ENCODE results near the gene PPP3CA.
"Not testable (repeated sequence)": the region's sequence is repeated elsewhere in the genome, so short reads cannot be mapped to it uniquely, and the experiment has no call there.

The PPP3CA gene

GRCh38 chr4:101008503-101008902 is 338.8 kb downstream of the PPP3CA start:
- TF ChIP-seq, protein P1, sequence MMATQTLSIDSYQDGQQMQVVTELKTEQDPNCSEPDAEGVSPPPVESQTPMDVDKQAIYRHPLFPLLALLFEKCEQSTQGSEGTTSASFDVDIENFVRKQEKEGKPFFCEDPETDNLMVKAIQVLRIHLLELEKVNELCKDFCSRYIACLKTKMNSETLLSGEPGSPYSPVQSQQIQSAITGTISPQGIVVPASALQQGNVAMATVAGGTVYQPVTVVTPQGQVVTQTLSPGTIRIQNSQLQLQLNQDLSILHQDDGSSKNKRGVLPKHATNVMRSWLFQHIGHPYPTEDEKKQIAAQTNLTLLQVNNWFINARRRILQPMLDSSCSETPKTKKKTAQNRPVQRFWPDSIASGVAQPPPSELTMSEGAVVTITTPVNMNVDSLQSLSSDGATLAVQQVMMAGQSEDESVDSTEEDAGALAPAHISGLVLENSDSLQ (IDR thresholded peaks at IDR 0.05) = no peak
- TF ChIP-seq FOXK2 (IDR thresholded peaks at IDR 0.05) (no peak), FOXA1 (IDR thresholded peaks at IDR 0.05) (no peak), SUZ12 (IDR thresholded peaks at IDR 0.05) (no peak), FOXM1 (IDR thresholded peaks at IDR 0.05; ENCODE audit: borderline replicate concordance) (no peak), ARNT (IDR thresholded peaks at IDR 0.05) (no peak), BHLHE40 (IDR thresholded peaks at IDR 0.05; ENCODE audit: borderline replicate concordance) (no peak), ELF4 (IDR thresholded peaks at IDR 0.05) (no peak), ZNF384 (IDR thresholded peaks at IDR 0.05) (no peak), HDGF (IDR thresholded peaks at IDR 0.05; ENCODE audit: borderline replicate concordance) (no peak), L3MBTL2 (conservative IDR thresholded peaks at IDR 0.05) (no peak), TARDBP (IDR thresholded peaks at IDR 0.05) (no peak), CTBP1 (IDR thresholded peaks at IDR 0.05; ENCODE audit: borderline replicate concordance) (no peak), SP1 (IDR thresholded peaks at IDR 0.05) (no peak), NFRKB (IDR thresholded peaks at IDR 0.05) (no peak), LEF1 (IDR thresholded peaks at IDR 0.05; ENCODE audit: borderline replicate concordance) (no peak)
- ChIA-PET POLR2A (no interaction called here), CTCF (no interaction called here)
- no peak for DNase-seq (ENCODE audit: extremely low spot score)

GRCh38 chr4:101005659-101006058 is 341.7 kb downstream of the PPP3CA start:
- no peak for TF ChIP-seq ZNF384 (IDR thresholded peaks at IDR 0.05)
- no peak for TF ChIP-seq TARDBP (IDR thresholded peaks at IDR 0.05)
- TF ChIP-seq L3MBTL2 (conservative IDR thresholded peaks at IDR 0.05) = no peak
- TF ChIP-seq SP1 (IDR thresholded peaks at IDR 0.05) = no peak
- TF ChIP-seq ARNT (IDR thresholded peaks at IDR 0.05) = no peak
- no peak for TF ChIP-seq BHLHE40 (IDR thresholded peaks at IDR 0.05; ENCODE audit: borderline replicate concordance)
- TF ChIP-seq, protein P1 (IDR thresholded peaks at IDR 0.05) = no peak
- no peak for TF ChIP-seq FOXM1 (IDR thresholded peaks at IDR 0.05; ENCODE audit: borderline replicate concordance)
- no peak for TF ChIP-seq CTBP1 (IDR thresholded peaks at IDR 0.05; ENCODE audit: borderline replicate concordance)
- no peak for TF ChIP-seq NFRKB (IDR thresholded peaks at IDR 0.05)
- no peak for TF ChIP-seq FOXK2 (IDR thresholded peaks at IDR 0.05)
- TF ChIP-seq LEF1 (IDR thresholded peaks at IDR 0.05; ENCODE audit: borderline replicate concordance) = no peak
- no peak for TF ChIP-seq FOXA1 (IDR thresholded peaks at IDR 0.05)
- TF ChIP-seq HDGF (IDR thresholded peaks at IDR 0.05; ENCODE audit: borderline replicate concordance) = no peak
- TF ChIP-seq ELF4 (IDR thresholded peaks at IDR 0.05) = no peak
- TF ChIP-seq SUZ12 (IDR thresholded peaks at IDR 0.05) = no peak
- CTCF ChIA-PET = no interaction called here
- POLR2A ChIA-PET = no interaction called here
- no peak for DNase-seq (ENCODE audit: extremely low spot score)

DNA sequence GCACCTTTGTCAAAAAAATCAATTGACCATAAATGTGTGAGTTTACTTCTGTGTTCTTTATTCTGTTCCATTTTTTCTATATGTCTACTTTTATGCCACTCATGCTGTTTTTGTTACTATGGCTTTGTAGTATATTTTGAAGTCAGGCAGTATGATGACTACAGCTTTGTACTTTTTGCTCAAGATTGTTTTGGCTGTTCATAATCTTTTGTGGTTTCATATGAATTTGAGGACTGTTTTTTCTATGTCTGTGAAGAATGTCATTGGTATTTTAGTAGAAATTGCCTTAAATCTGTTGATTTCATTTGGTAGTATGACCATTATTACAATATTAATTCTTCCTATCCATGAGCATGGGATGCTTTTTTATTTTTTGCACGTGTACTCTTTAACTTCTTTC is 346.8 kb downstream of the PPP3CA start:
- ChIA-PET POLR2A (no interaction called here), CTCF (interaction anchor here (0.7 kb wide), 1 partner anchor 11 kb away, joined by 4 read pairs; no protein-coding TSS in a partner anchor)
- TF ChIP-seq FOXM1 (IDR thresholded peaks at IDR 0.05; ENCODE audit: borderline replicate concordance) (no peak), LEF1 (IDR thresholded peaks at IDR 0.05; ENCODE audit: borderline replicate concordance) (no peak), ZNF384 (IDR thresholded peaks at IDR 0.05) (no peak), BHLHE40 (IDR thresholded peaks at IDR 0.05; ENCODE audit: borderline replicate concordance) (no peak), FOXA1 (IDR thresholded peaks at IDR 0.05) (no peak), SUZ12 (IDR thresholded peaks at IDR 0.05) (no peak), NFRKB (IDR thresholded peaks at IDR 0.05) (no peak), SP1 (IDR thresholded peaks at IDR 0.05) (no peak), CTBP1 (IDR thresholded peaks at IDR 0.05; ENCODE audit: borderline replicate concordance) (no peak), L3MBTL2 (conservative IDR thresholded peaks at IDR 0.05) (no peak), ELF4 (IDR thresholded peaks at IDR 0.05) (no peak), ARNT (IDR thresholded peaks at IDR 0.05) (no peak), HDGF (IDR thresholded peaks at IDR 0.05; ENCODE audit: borderline replicate concordance) (no peak), TARDBP (IDR thresholded peaks at IDR 0.05) (no peak), FOXK2 (IDR thresholded peaks at IDR 0.05) (no peak)
- TF ChIP-seq, protein P1 (IDR thresholded peaks at IDR 0.05) = no peak
- no peak for DNase-seq (ENCODE audit: extremely low spot score)

DNA sequence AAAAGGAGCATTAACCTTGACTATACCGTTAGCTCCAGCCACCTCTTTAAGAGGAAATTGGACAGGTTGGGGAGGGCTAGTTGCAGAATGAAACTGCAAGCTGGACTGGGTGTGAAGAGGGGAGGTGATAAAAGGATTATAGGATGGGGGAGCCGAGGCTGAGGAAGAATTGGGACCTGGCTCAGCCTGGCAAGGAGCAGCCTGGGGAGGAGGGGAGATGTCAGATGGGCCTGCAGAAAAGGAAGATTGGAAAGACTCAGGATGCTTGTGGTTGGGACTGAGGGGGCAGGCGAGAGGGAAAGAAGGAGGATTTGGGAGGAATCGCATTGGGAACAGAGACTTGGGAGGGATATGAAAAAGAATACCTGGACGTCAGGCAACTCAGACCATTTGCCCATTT is 351.7 kb downstream of the PPP3CA start:
- CTCF ChIA-PET = no interaction called here
- no peak for TF ChIP-seq FOXK2 (IDR thresholded peaks at IDR 0.05)
- TF ChIP-seq NFRKB (IDR thresholded peaks at IDR 0.05) = no peak
- no peak for TF ChIP-seq ZNF384 (IDR thresholded peaks at IDR 0.05)
- TF ChIP-seq TARDBP (IDR thresholded peaks at IDR 0.05) = no peak
- TF ChIP-seq SP1 (IDR thresholded peaks at IDR 0.05) = no peak
- TF ChIP-seq BHLHE40 (IDR thresholded peaks at IDR 0.05; ENCODE audit: borderline replicate concordance) = no peak
- TF ChIP-seq FOXA1 (IDR thresholded peaks at IDR 0.05) = no peak
- no peak for TF ChIP-seq ELF4 (IDR thresholded peaks at IDR 0.05)
- TF ChIP-seq ARNT (IDR thresholded peaks at IDR 0.05) = no peak
- no peak for TF ChIP-seq CTBP1 (IDR thresholded peaks at IDR 0.05; ENCODE audit: borderline replicate concordance)
- no peak for TF ChIP-seq HDGF (IDR thresholded peaks at IDR 0.05; ENCODE audit: borderline replicate concordance)
- TF ChIP-seq L3MBTL2 (conservative IDR thresholded peaks at IDR 0.05) = no peak
- TF ChIP-seq SUZ12 (IDR thresholded peaks at IDR 0.05) = no peak
- TF ChIP-seq, protein P1 (IDR thresholded peaks at IDR 0.05) = no peak
- POLR2A ChIA-PET = no interaction called here
- DNase-seq (ENCODE audit: extremely low spot score) = no peak

- CTCF ChIA-PET; POLR2A ChIA-PET; DNase-seq (ENCODE audit: extremely low spot score): not testable (repeated sequence)
These were observed 352.3 kb downstream of the PPP3CA start for GRCh38 chr4:100995002-100995401.

DNA sequence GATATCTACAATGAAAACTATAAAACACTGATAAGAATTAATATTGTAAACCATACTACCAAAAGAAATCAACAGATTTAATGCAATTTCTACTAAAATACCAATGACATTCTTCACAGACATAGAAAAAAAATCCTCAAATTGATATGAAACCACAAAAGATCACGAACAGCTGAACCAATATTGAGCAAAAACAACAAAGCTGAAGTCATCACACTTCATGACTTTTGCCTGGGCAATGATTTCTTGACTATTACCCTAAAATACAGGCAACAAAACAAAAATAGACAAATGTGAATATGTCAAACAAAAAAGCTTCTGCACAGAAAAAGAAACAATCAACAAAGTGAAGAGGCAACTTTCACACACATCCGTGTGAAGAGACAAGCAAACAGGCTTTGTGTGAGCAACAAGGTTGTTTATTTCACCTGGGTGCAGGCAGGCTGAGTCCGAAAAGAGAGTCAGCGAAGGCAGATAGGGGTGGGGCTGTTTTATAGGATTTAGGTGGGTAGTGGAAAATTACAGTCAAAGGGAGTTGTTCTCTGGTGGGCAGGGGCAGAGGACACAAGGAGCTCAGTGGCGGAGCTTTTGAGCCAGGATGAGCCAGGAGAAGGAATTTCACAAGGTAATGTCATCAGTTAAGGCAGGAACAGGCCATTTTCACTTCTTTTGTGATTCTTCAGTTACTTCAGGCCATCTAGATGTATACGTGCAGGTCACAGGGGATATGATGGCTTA is 355.8 kb downstream of the PPP3CA start:
- CTCF ChIA-PET; POLR2A ChIA-PET; DNase-seq (ENCODE audit: extremely low spot score): not testable (repeated sequence)

Measured in HEK293T (cell line).